GM10266 (cell line): Measurements from ENCODE around the gene PTEN.
A peak's percentile ranks its signal among the peaks of the same experiment; 100 is the strongest.
"Not testable (repeated sequence)": the region's sequence is repeated elsewhere in the genome, so short reads cannot be mapped to it uniquely, and the experiment has no call there.

ENCODE experiments used
- DNase-seq: peaks from one replicate; pipeline ENCODE4 v3.0.0; 2012; ENCODE audit errors: extremely low spot score
- TF ChIP-seq, protein P1 (sequence below): IDR thresholded peaks from 2 replicates; pipeline ENCODE4 v1.5.1; 2012; ENCODE audit warnings: mild to moderate bottlenecking, low read depth; ENCODE audit not compliant: control insufficient read depth, insufficient read depth; ENCODE audit errors: missing control alignments

PTEN gene

DNA sequence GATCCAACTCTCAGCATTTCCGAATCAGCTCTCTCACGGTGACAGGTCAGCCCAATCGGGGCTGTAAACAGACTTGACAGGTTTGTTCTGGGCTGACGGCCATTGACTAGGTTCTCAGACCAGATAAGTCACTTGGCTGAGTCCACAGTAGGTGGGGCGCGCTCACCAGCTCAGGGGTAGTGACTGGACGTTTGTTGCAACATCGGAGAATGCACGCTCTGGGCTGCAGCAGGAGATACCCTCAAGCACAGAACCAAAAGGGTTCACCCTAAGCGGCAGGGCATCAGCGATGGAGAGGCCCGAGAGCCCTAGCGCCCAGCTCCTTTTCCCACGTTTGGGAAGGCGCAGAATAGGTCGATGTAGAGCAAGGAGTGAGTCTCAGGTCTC is 1.9 kb upstream of the PTEN start:
- TF ChIP-seq, protein P1, sequence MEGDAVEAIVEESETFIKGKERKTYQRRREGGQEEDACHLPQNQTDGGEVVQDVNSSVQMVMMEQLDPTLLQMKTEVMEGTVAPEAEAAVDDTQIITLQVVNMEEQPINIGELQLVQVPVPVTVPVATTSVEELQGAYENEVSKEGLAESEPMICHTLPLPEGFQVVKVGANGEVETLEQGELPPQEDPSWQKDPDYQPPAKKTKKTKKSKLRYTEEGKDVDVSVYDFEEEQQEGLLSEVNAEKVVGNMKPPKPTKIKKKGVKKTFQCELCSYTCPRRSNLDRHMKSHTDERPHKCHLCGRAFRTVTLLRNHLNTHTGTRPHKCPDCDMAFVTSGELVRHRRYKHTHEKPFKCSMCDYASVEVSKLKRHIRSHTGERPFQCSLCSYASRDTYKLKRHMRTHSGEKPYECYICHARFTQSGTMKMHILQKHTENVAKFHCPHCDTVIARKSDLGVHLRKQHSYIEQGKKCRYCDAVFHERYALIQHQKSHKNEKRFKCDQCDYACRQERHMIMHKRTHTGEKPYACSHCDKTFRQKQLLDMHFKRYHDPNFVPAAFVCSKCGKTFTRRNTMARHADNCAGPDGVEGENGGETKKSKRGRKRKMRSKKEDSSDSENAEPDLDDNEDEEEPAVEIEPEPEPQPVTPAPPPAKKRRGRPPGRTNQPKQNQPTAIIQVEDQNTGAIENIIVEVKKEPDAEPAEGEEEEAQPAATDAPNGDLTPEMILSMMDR, result peak; percentile 46
- DNase-seq, result peak; percentile 59

DNA sequence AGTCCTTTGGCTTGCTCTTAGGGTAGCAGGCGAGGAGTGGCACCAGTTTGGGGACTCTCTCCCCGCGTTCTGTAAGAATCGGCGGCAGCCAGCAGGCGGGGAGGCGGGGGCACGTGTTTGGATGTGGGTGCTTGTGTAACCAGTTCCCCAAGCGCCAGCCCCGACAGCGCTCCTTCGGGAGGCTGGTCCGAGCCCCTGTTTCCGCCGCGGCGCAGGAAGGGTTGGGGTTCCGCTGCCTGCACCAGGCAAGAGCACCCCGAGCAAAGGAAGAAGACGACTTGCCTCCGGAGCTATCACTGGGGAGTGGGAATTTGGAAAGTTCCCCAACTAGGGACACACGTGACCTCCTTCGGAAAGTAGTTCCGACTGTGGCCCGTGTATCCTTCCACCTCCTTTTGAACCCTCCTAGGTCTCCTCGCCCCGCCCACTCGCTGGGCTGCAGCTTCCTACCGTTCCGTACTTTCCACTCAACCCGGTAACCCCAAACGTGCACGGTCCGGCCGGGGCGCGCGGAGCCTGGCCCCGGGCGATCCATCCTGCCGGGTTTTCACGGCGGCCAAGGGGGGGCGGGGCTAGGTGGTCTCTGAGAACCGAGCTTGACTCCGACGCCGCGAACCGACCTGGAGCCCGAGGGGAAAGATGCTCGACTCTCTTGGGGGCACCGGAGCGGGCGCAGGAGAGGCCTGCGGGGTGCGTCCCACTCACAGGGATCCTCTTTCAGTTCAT is 1.3 kb upstream of the PTEN start:
- TF ChIP-seq, protein P1, result no peak
- peak; percentile 90 for DNase-seq

DNA sequence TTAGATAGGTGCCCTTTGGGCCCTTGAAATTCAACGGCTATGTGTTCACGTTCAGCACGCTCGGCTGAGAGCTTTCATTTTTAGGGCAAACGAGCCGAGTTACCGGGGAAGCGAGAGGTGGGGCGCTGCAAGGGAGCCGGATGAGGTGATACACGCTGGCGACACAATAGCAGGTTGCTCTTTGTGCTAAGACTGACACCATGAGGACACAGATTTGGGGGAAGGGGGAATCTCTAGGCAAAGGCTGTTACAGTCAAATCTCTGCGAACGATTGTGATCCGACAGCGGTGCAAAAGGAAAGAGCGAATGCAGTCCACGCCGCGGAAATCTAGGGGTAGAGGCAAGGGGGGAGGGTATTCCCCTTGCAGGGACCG is 759 bp upstream of the PTEN start:
- TF ChIP-seq, protein P1, result no peak
- DNase-seq, result peak; percentile 65

DNA sequence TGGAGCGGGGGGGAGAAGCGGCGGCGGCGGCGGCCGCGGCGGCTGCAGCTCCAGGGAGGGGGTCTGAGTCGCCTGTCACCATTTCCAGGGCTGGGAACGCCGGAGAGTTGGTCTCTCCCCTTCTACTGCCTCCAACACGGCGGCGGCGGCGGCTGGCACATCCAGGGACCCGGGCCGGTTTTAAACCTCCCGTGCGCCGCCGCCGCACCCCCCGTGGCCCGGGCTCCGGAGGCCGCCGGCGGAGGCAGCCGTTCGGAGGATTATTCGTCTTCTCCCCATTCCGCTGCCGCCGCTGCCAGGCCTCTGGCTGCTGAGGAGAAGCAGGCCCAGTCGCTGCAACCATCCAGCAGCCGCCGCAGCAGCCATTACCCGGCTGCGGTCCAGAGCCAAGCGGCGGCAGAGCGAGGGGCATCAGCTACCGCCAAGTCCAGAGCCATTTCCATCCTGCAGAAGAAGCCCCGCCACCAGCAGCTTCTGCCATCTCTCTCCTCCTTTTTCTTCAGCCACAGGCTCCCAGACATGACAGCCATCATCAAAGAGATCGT is 598 bp downstream of the PTEN start:
- not testable (repeated sequence) for DNase-seq

DNA sequence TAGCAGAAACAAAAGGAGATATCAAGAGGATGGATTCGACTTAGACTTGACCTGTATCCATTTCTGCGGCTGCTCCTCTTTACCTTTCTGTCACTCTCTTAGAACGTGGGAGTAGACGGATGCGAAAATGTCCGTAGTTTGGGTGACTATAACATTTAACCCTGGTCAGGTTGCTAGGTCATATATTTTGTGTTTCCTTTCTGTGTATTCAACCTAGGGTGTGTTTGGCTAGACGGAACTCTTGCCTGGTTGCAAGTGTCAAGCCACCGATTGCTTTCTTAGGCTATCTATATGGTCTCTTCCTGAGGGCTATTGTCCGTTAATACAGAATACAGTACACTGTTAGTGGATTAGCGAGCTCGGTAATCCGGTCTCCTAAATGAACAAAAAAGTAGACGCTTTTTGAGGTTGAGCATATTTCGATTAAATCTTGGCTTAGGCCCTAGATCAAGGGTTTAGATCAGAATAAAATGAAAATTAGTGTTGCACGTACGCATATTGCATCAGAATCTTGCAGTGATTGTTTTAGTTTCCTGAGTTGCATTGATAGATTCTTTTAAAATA is 1.2 kb downstream of the PTEN start:
- TF ChIP-seq, protein P1, result no peak
- DNase-seq, result no peak

DNA sequence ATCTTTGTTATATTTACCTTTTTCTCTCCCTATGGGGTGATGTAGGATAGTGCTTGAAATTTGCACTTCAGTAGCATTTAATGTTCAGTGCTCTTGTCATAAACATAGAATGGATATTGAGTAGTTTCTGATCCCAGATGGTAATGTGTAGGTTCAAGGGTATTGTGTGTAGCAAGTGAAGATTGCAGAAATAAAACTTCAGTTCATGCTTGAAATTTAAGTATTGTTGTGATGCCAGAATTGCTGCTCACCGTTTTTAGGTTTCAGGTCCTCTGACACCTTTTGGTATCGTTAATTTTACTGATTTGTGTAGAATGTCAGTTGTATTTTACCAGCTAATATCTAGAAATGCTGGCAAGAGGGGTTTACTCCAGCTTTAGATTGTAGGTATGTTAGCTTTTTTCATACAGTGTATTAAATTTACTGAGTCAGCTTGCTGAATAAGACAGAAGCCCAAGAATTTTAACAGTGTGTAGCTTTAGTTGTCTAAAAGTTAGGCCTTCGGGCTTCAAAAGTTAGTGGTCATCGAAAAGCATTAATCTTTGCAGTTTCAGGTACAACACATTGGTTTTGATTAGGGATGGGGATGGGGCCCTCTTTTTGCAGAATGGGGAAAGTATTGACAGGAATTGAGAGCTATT is 1.9 kb downstream of the PTEN start:
- no peak for DNase-seq

DNA sequence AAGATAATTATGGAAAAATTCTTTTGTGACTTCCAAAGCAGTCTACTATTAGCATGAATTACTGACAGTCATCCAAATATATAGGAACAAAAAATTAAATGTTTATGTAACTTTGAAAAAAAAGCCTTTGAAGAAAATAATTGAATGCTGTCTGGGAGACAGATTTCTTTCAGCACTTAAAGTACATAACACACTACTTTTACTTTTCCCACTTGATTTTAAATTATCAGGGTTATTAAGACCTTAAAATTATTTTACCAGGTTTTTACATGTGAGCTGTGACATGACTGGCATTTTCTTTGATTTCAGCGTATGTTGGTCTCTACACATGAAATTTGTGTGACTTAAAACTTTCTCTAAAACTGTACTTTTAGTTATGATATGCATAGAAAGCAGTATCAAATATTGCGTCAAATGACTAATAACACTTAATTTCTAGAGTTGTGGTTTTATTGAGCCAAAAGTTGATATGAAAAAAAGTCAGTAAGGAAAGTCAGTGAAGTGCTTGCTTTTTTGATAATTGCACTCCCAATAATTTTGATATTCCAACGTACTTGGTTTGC is 3.1 kb downstream of the PTEN start:
- no peak for DNase-seq
- TF ChIP-seq, protein P1, result no peak

More for the DNA sequence above, 1.9 kb downstream of the PTEN start:
- TF ChIP-seq, protein P1, result no peak
